ENCODE measurements around the gene APLNR.

DNA sequence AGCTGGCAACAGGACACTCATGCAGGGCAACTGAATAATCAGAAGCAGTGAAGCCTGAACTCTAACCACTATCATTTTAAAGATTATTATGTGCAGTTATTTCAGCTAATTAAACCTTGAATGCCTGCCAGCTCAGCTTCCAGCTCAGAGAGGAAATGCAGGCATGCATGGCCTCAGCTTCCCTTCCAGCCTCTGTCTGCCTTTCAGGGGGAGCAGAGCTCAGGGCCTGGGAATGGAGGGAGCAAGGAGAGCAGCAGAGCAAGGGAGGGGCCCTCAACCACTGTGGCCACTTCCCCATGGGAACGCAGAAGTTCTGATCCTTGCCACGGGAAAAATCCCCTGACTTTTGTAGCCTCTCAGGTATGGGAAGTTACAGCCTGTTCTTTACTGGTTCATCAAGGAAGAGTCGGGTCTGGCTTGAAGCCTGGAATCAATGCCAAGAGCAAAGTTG is 32.5 kb upstream of the APLNR start:
- TF ChIP-seq, protein P1, sequence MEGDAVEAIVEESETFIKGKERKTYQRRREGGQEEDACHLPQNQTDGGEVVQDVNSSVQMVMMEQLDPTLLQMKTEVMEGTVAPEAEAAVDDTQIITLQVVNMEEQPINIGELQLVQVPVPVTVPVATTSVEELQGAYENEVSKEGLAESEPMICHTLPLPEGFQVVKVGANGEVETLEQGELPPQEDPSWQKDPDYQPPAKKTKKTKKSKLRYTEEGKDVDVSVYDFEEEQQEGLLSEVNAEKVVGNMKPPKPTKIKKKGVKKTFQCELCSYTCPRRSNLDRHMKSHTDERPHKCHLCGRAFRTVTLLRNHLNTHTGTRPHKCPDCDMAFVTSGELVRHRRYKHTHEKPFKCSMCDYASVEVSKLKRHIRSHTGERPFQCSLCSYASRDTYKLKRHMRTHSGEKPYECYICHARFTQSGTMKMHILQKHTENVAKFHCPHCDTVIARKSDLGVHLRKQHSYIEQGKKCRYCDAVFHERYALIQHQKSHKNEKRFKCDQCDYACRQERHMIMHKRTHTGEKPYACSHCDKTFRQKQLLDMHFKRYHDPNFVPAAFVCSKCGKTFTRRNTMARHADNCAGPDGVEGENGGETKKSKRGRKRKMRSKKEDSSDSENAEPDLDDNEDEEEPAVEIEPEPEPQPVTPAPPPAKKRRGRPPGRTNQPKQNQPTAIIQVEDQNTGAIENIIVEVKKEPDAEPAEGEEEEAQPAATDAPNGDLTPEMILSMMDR (IDR thresholded peaks at IDR 0.05; ENCODE audit: poor library complexity): no peak
- TF ChIP-seq EZH2 (IDR thresholded peaks at IDR 0.05; ENCODE audit: borderline replicate concordance): no peak
- TF ChIP-seq EZH2phosphoT487 (IDR thresholded peaks at IDR 0.05; ENCODE audit: low read depth, severe bottlenecking, unreplicated experiment): no peak
